Measurements from ENCODE around the gene XYLT1.

Gene XYLT1

DNA sequence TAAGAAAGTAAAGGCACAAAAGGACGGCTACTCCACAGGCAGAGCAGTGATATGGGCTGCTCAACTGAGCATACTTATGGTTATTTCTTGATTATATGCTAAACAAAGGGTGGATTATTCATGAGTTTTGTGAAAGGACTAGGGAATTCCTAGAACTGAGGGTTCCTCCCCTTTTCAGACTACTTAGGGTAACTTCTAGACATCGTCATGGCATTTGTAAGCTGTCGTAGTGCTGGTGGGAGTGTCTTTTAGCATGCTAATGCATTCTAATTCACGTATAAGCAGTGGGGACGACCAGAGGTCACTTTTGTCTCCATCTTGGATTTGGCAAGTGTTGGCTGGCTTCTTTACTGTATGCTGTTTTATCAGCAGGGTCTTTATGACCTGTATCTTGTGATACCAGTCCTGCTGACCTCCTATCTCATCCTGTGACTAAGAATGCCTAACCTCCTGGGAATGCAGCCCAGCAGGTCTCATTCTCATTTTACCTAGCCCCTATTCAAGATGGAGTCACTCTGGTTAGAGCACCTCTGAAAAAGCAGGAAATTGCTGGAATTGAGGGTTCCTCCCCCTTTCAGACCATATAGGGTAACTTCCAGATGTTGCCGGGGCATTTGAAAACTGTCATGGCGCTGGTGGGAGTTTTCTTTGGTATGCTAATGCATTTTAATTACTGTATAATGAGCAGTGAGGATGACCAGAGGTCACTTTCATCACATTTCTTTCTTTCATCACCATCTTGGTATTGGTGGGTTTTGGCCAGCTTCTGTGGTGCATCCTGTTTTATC lies 388.5 kb downstream of the XYLT1 start:
- no peak for TF ChIP-seq TOX (CRISPR knock-in tag; IDR thresholded peaks at IDR 0.05; ENCODE audit: borderline replicate concordance)
- no peak for TF ChIP-seq PPARA (CRISPR knock-in tag; IDR thresholded peaks at IDR 0.05; ENCODE audit: borderline replicate concordance)
- no peak for TF ChIP-seq RARB (CRISPR knock-in tag; IDR thresholded peaks at IDR 0.05)
- no peak for ATAC-seq

DNA sequence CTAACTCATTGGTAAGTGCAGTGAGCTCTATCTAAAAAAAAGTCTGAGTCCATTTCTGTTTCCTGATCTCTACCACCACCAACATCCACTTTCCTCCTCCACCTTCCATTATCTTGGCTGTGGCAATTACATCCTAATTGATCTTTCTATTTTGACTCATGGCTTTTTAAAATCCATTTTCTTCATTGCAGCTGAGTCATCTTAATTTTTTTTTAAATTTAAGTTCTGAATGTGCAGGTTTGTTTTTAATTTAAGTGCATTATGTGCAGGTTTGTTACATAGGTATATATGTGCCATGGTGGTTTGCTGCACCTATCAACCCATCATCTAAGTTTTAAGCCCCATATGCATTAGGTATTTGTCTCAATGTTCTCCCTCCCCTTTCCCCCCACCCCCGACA lies 390.7 kb downstream of the XYLT1 start:
- ATAC-seq, result no peak
- TF ChIP-seq TCF4 (CRISPR knock-in tag; IDR thresholded peaks at IDR 0.05; ENCODE audit: borderline replicate concordance) (no peak), ZFP30 (CRISPR knock-in tag; IDR thresholded peaks at IDR 0.05) (no peak), ISL1 (CRISPR knock-in tag; IDR thresholded peaks at IDR 0.05) (no peak), ESRRG (CRISPR knock-in tag; IDR thresholded peaks at IDR 0.05) (no peak), ZNF565 (CRISPR knock-in tag; conservative IDR thresholded peaks at IDR 0.05; ENCODE audit: low read depth) (no peak)
- TF ChIP-seq, protein P1, sequence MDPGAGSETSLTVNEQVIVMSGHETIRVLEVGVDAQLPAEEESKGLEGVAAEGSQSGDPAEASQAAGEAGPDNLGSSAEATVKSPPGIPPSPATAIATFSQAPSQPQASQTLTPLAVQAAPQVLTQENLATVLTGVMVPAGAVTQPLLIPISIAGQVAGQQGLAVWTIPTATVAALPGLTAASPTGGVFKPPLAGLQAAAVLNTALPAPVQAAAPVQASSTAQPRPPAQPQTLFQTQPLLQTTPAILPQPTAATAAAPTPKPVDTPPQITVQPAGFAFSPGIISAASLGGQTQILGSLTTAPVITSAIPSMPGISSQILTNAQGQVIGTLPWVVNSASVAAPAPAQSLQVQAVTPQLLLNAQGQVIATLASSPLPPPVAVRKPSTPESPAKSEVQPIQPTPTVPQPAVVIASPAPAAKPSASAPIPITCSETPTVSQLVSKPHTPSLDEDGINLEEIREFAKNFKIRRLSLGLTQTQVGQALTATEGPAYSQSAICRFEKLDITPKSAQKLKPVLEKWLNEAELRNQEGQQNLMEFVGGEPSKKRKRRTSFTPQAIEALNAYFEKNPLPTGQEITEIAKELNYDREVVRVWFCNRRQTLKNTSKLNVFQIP (CRISPR knock-in tag; IDR thresholded peaks at IDR 0.05; ENCODE audit: borderline replicate concordance, low read depth), result no peak

DNA sequence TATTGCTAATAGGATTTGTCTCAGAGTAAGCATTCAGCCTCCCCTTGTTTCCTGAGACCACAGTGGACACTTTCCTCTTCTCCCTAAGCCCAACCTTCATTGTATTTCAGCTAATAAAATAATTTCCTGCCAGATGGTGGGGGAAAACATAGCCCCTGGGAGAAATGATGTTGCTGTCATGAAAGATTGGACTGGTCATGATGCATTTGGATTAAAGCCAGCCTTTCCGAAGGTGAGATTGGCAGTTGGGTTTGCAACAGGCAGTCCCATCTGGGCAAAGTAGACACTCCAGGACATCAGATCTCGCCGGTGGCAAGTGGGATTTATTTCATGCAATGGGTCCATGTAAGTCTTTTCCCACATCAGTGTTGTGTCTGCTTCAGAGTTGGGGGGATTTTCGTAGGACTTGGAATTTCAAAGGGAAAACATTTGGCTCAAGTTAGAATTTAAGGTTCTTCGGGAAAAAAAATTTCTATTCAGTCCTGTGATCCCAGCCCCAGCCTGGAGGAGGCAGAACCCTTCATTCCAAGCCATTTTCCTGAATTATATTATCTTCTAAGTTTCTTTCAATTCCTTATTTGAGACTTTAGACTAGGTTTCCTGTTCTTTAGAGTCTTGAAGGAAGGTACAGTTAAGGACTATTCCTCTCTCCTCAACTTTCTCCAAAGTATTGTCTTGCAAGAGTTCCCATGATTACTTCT lies 391.7 kb downstream of the XYLT1 start:
- TF ChIP-seq SNAI2 (CRISPR knock-in tag; IDR thresholded peaks at IDR 0.05) (no peak), TCF4 (CRISPR knock-in tag; IDR thresholded peaks at IDR 0.05; ENCODE audit: borderline replicate concordance) (0 out of 2 replicates have a peak, but pooled peaks have one; percentile 11)
- ATAC-seq, result no peak

DNA sequence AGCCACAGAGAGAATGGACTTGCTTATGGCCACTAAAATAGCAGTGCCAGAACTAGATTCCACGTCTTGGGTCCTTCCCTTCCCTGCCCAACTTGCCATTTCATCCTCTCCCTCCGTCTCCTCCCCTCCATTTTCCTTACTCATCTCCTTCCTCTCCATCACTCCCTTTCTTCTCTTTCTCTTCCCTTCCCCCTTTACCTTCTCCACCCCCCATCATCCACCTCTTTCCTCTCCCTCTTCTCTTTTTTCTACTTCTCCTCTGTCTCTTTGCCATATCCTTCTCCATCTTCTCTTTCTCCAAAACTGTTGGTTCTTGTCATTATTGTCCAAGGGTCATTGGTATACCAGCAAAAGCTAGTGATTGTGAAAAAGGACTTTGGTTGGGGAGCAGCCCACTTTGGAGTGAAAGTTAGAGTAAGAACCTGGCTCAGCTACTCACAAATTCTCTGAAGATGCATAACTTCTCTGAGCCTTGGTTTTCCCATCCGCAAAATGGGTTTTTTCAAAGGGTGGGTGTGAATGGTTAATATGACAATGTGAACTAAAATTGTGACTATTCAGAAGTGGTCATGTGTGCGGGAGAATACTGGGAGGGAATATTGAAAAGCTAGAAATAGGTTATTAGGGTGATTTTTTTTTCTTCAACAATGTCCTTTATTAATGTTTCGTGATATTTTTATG lies 393.8 kb downstream of the XYLT1 start:
- ATAC-seq, result no peak
- TF ChIP-seq, protein P1 (CRISPR knock-in tag; IDR thresholded peaks at IDR 0.05; ENCODE audit: borderline replicate concordance, low read depth), result no peak
- TF ChIP-seq RARB (CRISPR knock-in tag; IDR thresholded peaks at IDR 0.05), result no peak
- TF ChIP-seq, protein P2, sequence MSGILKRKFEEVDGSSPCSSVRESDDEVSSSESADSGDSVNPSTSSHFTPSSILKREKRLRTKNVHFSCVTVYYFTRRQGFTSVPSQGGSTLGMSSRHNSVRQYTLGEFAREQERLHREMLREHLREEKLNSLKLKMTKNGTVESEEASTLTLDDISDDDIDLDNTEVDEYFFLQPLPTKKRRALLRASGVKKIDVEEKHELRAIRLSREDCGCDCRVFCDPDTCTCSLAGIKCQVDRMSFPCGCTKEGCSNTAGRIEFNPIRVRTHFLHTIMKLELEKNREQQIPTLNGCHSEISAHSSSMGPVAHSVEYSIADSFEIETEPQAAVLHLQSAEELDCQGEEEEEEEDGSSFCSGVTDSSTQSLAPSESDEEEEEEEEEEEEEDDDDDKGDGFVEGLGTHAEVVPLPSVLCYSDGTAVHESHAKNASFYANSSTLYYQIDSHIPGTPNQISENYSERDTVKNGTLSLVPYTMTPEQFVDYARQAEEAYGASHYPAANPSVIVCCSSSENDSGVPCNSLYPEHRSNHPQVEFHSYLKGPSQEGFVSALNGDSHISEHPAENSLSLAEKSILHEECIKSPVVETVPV (CRISPR knock-in tag; IDR thresholded peaks at IDR 0.05), result no peak
- TF ChIP-seq TOX (CRISPR knock-in tag; IDR thresholded peaks at IDR 0.05; ENCODE audit: borderline replicate concordance), result no peak
- no peak for TF ChIP-seq BACH2 (CRISPR knock-in tag; IDR thresholded peaks at IDR 0.05; ENCODE audit: borderline replicate concordance)

DNA sequence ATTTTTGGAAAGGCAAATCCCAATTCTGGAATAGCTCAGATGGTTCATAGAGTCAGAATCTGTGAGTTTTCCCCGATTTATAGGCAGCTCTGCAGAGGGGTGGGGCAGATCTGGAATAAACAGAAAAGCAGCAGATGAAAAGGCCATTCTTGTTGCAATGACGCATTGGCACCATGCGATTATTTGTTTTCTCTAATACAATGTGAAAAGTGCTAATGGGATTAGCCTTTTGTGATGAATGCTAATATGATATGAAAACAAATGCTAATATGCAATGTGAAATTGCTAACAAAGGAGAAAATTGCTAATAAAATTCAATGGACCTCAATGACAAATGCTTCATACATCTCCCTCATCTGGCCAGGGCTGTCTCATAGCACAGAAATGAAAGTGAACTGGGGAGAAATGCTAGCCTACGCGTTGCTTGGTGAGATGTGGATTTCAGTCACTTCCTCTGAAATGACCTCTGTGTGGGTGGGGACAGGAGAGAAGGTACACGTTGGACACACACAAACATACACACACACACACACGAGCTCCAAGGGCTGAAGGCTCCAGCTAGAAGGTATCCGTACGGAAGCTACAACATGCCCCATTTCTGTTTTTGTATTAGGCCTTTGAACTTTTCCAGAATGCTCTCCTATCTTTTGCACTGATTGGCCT lies 394.5 kb downstream of the XYLT1 start:
- no peak for TF ChIP-seq GLIS3 (CRISPR knock-in tag; IDR thresholded peaks at IDR 0.05)
- no peak for ATAC-seq

DNA sequence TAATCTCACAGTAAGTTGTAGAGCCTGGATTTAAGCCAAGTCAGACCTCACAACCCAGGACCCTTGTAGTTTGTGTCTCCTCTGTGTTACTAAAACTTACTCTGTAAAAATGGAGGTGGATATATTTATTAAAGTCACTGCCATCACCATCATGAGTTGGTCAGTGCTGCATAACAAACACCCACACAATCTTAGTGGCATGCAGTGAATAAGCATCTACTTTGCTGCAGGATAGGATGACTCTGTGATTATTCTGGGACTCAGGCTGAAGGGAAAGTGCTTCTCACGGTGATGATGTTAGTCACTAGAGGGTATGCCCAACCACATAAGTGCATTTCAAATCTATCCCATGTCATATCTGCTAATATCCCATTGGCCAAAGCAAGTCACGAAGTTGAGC lies 398.7 kb downstream of the XYLT1 start:
- ATAC-seq, result no peak
- TF ChIP-seq ZNF8 (CRISPR knock-in tag; IDR thresholded peaks at IDR 0.05), result no peak
- no peak for TF ChIP-seq BACH2 (CRISPR knock-in tag; IDR thresholded peaks at IDR 0.05; ENCODE audit: borderline replicate concordance)
- no peak for TF ChIP-seq TOX (CRISPR knock-in tag; IDR thresholded peaks at IDR 0.05; ENCODE audit: borderline replicate concordance)
- TF ChIP-seq ZFP30 (CRISPR knock-in tag; IDR thresholded peaks at IDR 0.05), result no peak
- TF ChIP-seq ZFP3 (CRISPR knock-in tag; IDR thresholded peaks at IDR 0.05), result no peak
- TF ChIP-seq, protein P2 (CRISPR knock-in tag; IDR thresholded peaks at IDR 0.05), result no peak
- TF ChIP-seq SNAI2 (CRISPR knock-in tag; IDR thresholded peaks at IDR 0.05), result no peak
- TF ChIP-seq, protein P3, sequence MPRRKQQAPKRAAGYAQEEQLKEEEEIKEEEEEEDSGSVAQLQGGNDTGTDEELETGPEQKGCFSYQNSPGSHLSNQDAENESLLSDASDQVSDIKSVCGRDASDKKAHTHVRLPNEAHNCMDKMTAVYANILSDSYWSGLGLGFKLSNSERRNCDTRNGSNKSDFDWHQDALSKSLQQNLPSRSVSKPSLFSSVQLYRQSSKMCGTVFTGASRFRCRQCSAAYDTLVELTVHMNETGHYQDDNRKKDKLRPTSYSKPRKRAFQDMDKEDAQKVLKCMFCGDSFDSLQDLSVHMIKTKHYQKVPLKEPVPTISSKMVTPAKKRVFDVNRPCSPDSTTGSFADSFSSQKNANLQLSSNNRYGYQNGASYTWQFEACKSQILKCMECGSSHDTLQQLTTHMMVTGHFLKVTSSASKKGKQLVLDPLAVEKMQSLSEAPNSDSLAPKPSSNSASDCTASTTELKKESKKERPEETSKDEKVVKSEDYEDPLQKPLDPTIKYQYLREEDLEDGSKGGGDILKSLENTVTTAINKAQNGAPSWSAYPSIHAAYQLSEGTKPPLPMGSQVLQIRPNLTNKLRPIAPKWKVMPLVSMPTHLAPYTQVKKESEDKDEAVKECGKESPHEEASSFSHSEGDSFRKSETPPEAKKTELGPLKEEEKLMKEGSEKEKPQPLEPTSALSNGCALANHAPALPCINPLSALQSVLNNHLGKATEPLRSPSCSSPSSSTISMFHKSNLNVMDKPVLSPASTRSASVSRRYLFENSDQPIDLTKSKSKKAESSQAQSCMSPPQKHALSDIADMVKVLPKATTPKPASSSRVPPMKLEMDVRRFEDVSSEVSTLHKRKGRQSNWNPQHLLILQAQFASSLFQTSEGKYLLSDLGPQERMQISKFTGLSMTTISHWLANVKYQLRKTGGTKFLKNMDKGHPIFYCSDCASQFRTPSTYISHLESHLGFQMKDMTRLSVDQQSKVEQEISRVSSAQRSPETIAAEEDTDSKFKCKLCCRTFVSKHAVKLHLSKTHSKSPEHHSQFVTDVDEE (CRISPR knock-in tag; IDR thresholded peaks at IDR 0.05), result no peak
- no peak for TF ChIP-seq ZNF565 (CRISPR knock-in tag; conservative IDR thresholded peaks at IDR 0.05; ENCODE audit: low read depth)
- TF ChIP-seq, protein P4, sequence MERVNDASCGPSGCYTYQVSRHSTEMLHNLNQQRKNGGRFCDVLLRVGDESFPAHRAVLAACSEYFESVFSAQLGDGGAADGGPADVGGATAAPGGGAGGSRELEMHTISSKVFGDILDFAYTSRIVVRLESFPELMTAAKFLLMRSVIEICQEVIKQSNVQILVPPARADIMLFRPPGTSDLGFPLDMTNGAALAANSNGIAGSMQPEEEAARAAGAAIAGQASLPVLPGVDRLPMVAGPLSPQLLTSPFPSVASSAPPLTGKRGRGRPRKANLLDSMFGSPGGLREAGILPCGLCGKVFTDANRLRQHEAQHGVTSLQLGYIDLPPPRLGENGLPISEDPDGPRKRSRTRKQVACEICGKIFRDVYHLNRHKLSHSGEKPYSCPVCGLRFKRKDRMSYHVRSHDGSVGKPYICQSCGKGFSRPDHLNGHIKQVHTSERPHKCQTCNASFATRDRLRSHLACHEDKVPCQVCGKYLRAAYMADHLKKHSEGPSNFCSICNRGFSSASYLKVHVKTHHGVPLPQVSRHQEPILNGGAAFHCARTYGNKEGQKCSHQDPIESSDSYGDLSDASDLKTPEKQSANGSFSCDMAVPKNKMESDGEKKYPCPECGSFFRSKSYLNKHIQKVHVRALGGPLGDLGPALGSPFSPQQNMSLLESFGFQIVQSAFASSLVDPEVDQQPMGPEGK (CRISPR knock-in tag; IDR thresholded peaks at IDR 0.05; ENCODE audit: borderline replicate concordance), result no peak
- no peak for TF ChIP-seq GLIS3 (CRISPR knock-in tag; IDR thresholded peaks at IDR 0.05)
